Type B pancreatic cell (in vitro differentiated cells): ENCODE measurements around the gene PFKFB2. TPM values are rescaled to one million over a fixed set of nuclear protein-coding genes. Genes with fewer than 3 reads are reported as not detected.

Source experiments
- DNase-seq: peaks from one replicate; pipeline ENCODE4 v3.0.0; 2021; ENCODE audit warnings: mixed read lengths; ENCODE audit not compliant: unreplicated experiment; ENCODE audit errors: extremely low spot score
- H3K27ac Mint-ChIP-seq: 2 replicates; pipeline ENCODE4 v1.8.0; 2021; ENCODE audit warnings: mild to moderate bottlenecking, mixed read lengths
- H3K27me3 Mint-ChIP-seq: 2 replicates; pipeline ENCODE4 v1.8.0; 2021; ENCODE audit warnings: mixed read lengths
- H3K36me3 Mint-ChIP-seq: 2 replicates; pipeline ENCODE4 v1.8.0; 2021; ENCODE audit warnings: mixed read lengths
- H3K4me1 Mint-ChIP-seq: one replicate; pipeline ENCODE4 v1.8.0; 2021; ENCODE audit warnings: mixed read lengths; ENCODE audit not compliant: unreplicated experiment
- H3K4me3 Mint-ChIP-seq: 2 replicates; pipeline ENCODE4 v1.8.0; 2021; ENCODE audit warnings: mild to moderate bottlenecking, mixed read lengths
- H3K9me3 Mint-ChIP-seq: 2 replicates; pipeline ENCODE4 v1.8.0; 2021; ENCODE audit warnings: mixed read lengths
- total RNA-seq: library from RNA; stranded (reverse); gene quantifications from 2 replicates; pipeline ENCODE4 v1.2.1, GENCODE V29; 2021; ENCODE audit warnings: low replicate concordance
- TF ChIP-seq, protein P1 (sequence below): fragments of 200-600 bp; sonication (generic); conservative IDR thresholded peaks from 2 replicates; pipeline ENCODE4 v1.5.0; 2021; ENCODE audit warnings: antibody characterized with exemption, mild to moderate bottlenecking

PFKFB2 gene
- total RNA-seq, 1 donor from 2014 or later = 18.7 TPM

GRCh38 chr1:207084232-207084631 lies 31.2 kb downstream of the PFKFB2 start:
- Mint-ChIP-seq H3K4me3 (peak overlapping the region; percentile 53), H3K36me3 (no peaks in the 10 kb centered on the region), H3K27ac (peak overlapping the region; percentile 87), H3K4me1 (peaks cover 13% of the 10 kb centered on the region), H3K27me3 (no peaks in the 10 kb centered on the region), H3K9me3 (no peaks in the 10 kb centered on the region)
- TF ChIP-seq, protein P1, sequence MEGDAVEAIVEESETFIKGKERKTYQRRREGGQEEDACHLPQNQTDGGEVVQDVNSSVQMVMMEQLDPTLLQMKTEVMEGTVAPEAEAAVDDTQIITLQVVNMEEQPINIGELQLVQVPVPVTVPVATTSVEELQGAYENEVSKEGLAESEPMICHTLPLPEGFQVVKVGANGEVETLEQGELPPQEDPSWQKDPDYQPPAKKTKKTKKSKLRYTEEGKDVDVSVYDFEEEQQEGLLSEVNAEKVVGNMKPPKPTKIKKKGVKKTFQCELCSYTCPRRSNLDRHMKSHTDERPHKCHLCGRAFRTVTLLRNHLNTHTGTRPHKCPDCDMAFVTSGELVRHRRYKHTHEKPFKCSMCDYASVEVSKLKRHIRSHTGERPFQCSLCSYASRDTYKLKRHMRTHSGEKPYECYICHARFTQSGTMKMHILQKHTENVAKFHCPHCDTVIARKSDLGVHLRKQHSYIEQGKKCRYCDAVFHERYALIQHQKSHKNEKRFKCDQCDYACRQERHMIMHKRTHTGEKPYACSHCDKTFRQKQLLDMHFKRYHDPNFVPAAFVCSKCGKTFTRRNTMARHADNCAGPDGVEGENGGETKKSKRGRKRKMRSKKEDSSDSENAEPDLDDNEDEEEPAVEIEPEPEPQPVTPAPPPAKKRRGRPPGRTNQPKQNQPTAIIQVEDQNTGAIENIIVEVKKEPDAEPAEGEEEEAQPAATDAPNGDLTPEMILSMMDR = no peak
- no peak for DNase-seq

GRCh38 chr1:207084701-207085180 lies 31.7 kb downstream of the PFKFB2 start:
- Mint-ChIP-seq H3K27ac (peak overlapping the region; percentile 87), H3K4me1 (peaks cover 18% of the 10 kb centered on the region), H3K4me3 (peak overlapping the region; percentile 53)

GRCh38 chr1:207085887-207086286 lies 32.8 kb downstream of the PFKFB2 start:
- H3K4me3 Mint-ChIP-seq = no peak overlapping the region
- no peak overlapping the region for H3K27ac Mint-ChIP-seq

More at GRCh38 chr1:207084701-207085180, 31.7 kb downstream of the PFKFB2 start:
- DNase-seq = no peak
- Mint-ChIP-seq H3K36me3 (no peaks in the 10 kb centered on the region), H3K9me3 (no peaks in the 10 kb centered on the region), H3K27me3 (no peaks in the 10 kb centered on the region)
- TF ChIP-seq, protein P1 = peak; percentile 81

GRCh38 chr1:207088161-207088560 lies 35.1 kb downstream of the PFKFB2 start:
- Mint-ChIP-seq H3K4me1 (peaks cover 18% of the 10 kb centered on the region), H3K27ac (peak overlapping the region; percentile 63), H3K4me3 (no peak overlapping the region), H3K36me3 (no peaks in the 10 kb centered on the region), H3K27me3 (no peaks in the 10 kb centered on the region), H3K9me3 (no peaks in the 10 kb centered on the region)
- TF ChIP-seq, protein P1 = no peak
- no peak for DNase-seq

More at GRCh38 chr1:207085887-207086286, 32.8 kb downstream of the PFKFB2 start:
- Mint-ChIP-seq H3K9me3 (no peaks in the 10 kb centered on the region), H3K27me3 (no peaks in the 10 kb centered on the region), H3K4me1 (peaks cover 18% of the 10 kb centered on the region), H3K36me3 (no peaks in the 10 kb centered on the region)
- TF ChIP-seq, protein P1 = no peak
- no peak for DNase-seq

GRCh38 chr1:207088701-207089626 lies 35.9 kb downstream of the PFKFB2 start, which contains the start of gene C4BPB:
TSS of gene C4BPB (plus strand) at chr1:207088860. CDS start at chr1:207089532, 672 bp downstream.
- H3K4me3 Mint-ChIP-seq = peak within 1 kb of the TSS; percentile 29
- no peaks in the 10 kb centered on the region for H3K36me3 Mint-ChIP-seq
- no peaks in the 10 kb centered on the region for H3K9me3 Mint-ChIP-seq
- H3K4me1 Mint-ChIP-seq = peaks cover 18% of the 10 kb centered on the region
- H3K27me3 Mint-ChIP-seq = no peaks in the 10 kb centered on the region
- TF ChIP-seq, protein P1 = no peak
- no peak for DNase-seq
- peak within 1 kb of the TSS; percentile 63 for H3K27ac Mint-ChIP-seq
